HepG2 (cell line): ENCODE data around the gene NPIPB9.
A peak's percentile ranks its signal among the peaks of the same experiment; 100 is the strongest.
"Not testable (repeated sequence)": the region's sequence is repeated elsewhere in the genome, so short reads cannot be mapped to it uniquely, and the experiment has no call there.

Experiments used
- CBFB ChIP-seq: sonication (generic); formaldehyde crosslinking; IDR thresholded peaks from 2 replicates; pipeline ENCODE4 v1.4.0; 2020; ENCODE audit warnings: missing genetic modification reagents
- CTCF ChIP-seq: sonication (generic); formaldehyde crosslinking; IDR thresholded peaks from 2 replicates; pipeline ENCODE4 v1.5.0; 2020; ENCODE audit warnings: mild to moderate bottlenecking, missing genetic modification reagents, moderate library complexity
- DZIP1 ChIP-seq: sonication (generic); formaldehyde crosslinking; IDR thresholded peaks from 2 replicates; pipeline ENCODE4 v1.5.0; 2020; ENCODE audit warnings: mild to moderate bottlenecking, missing genetic modification reagents
- RFX5 ChIP-seq: IDR thresholded peaks from 2 replicates; pipeline ENCODE4 v1.6.1; 2011; ENCODE audit warnings: low read depth, low read length, improper control_type of control experiment
- USF2 ChIP-seq, 2 experiments: sonication (generic) in 1 of 2; formaldehyde crosslinking in 1 of 2; IDR thresholded peaks; 2 replicates each; pipeline versions ENCODE4 v1.5.1 to v1.6.1; 2011 to 2020; ENCODE audit warnings: borderline replicate concordance in 1 of 2, low read depth in 1 of 2, low read length in 1 of 2, mild to moderate bottlenecking in 1 of 2, missing genetic modification reagents in 1 of 2, moderate library complexity in 1 of 2
- ZZZ3 ChIP-seq: sonication (generic); formaldehyde crosslinking; IDR thresholded peaks from 2 replicates; pipeline ENCODE4 v1.4.0; 2020; ENCODE audit warnings: missing genetic modification reagents, mild to moderate bottlenecking, borderline replicate concordance

- TF ChIP-seq CTCF (CRISPR knock-in tag): peak; percentile 59
- not testable (repeated sequence) for TF ChIP-seq USF2 (IDR thresholded peaks at IDR 0.05; ENCODE audit: low read depth, low read length); USF2 (CRISPR knock-in tag; IDR thresholded peaks at IDR 0.05; ENCODE audit: borderline replicate concordance); ZZZ3 (CRISPR knock-in tag); DZIP1 (CRISPR knock-in tag); CBFB (CRISPR knock-in tag); RFX5
Observed at GRCh38 chr16:28802235-28803019, 50.8 kb downstream of the NPIPB9 start.
